ENCODE measurements around the gene ETAA1.
A peak's percentile ranks its signal among the peaks of the same experiment; 100 is the strongest.

Gene ETAA1

DNA sequence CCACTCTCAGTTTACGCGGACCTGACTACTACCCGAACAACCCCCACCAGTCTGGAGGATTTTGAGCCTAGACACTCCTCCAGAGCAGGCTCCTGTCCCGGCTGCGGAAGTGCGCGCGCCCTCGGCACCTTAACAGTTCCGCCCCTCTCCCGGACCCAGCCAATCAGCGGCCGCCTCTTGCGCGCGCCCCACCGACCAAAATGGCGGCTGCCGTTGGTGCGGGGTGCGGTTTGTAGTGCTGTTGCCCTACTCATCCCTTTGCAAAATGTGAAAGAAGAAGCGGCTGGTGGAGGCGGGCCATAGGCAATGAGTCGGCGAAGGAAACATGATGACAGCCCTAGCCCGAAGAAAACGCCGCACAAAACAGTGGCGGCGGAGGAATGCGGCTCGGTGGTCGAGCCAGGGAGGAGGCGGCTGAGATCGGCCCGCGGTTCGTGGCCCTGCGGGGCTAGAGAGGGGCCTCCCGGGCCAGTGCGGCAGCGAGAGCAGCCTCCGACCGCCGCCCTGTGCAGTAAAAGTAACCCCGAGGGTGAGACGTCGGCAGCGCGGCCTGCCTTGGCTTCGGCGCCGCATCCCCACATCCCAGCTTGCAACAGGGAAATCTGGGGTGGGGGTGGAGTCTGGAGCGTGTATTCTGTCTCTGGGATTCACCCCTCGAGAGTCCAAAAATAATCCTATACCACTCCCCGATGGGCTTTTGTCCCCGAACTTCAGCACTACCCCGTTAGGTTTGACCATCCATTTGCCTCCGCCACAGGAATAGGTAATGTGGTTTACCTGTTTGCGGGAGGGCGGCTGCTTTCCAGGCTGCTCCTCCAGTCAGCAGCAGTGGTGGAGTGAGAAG lies at the start of gene ETAA1:
Gene ETAA1 (plus strand): TSS at position 191 of the 844 bp plus-strand sequence. CDS start 116 bp downstream, at position 307.
- no peaks in the 10 kb centered on the region for H3K9me3 Mint-ChIP-seq
- peak within 1 kb of the TSS; percentile 98 for H3K4me3 Mint-ChIP-seq
- no peaks in the 10 kb centered on the region for H3K27me3 Mint-ChIP-seq
- peaks cover 18% of the 10 kb centered on the region for H3K4me1 Mint-ChIP-seq (ENCODE audit: low read depth)
- peaks cover 19% of the 10 kb centered on the region for H3K36me3 Mint-ChIP-seq (ENCODE audit: low read depth)
- peak within 1 kb of the TSS; percentile 99 for H3K27ac Mint-ChIP-seq

DNA sequence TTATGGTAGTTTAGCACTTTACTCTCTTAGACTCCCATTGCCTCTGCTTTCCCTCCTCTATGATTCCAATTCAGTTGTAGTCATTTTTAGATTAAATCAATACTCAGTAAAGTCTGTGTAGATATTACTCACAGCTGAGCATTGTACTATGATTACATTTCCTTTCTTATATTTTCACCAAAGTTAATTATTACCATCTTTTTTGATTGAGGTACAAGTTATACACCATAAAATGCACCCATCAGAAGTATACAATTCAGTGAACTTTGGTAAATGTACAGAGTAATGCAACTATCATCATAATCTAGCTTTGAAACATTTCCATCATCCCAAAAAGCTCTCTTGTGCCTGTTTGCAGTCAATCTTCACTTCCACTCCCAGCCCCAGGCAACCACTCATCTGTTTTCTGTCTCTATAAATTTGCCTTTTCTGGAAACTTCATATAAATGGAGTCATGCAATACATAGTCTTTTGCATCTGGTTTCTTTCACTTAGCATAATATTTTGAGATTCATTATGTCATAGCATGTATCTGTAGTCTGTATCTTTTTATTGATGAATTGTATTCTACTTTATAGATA lies 30.2 kb upstream of the ETAA1 start:
- no peak overlapping the region for H3K4me3 Mint-ChIP-seq
- no peaks in the 10 kb centered on the region for H3K4me1 Mint-ChIP-seq (ENCODE audit: low read depth)
- H3K27ac Mint-ChIP-seq, result no peak overlapping the region
- peaks cover 44% of the 10 kb centered on the region for H3K27me3 Mint-ChIP-seq
- H3K9me3 Mint-ChIP-seq, result peaks cover 11% of the 10 kb centered on the region
- H3K36me3 Mint-ChIP-seq (ENCODE audit: low read depth), result no peaks in the 10 kb centered on the region

DNA sequence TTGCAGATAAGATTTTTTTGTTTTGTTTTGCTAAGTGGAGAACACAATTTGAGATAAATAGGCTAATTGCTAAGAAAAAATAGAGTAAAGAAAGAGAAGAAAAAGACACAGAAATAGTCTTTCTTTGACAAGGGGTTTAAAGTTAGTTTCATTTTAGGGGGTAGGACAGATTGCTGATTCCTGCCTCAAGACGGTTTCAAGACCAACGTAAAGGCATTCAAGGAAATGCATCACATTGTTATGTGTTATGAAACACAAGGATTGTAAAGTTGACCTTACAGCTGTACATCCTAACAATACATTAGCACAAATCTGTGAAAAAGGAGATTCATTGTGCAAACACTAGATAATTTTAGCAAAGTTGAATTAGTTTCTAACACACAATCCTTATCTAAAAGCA lies 22.7 kb upstream of the ETAA1 start:
- Mint-ChIP-seq H3K4me1 (ENCODE audit: low read depth) (no peaks in the 10 kb centered on the region), H3K36me3 (ENCODE audit: low read depth) (no peaks in the 10 kb centered on the region), H3K4me3 (no peak overlapping the region), H3K27me3 (peaks cover 16% of the 10 kb centered on the region), H3K27ac (no peak overlapping the region), H3K9me3 (peaks cover 5% of the 10 kb centered on the region)

DNA sequence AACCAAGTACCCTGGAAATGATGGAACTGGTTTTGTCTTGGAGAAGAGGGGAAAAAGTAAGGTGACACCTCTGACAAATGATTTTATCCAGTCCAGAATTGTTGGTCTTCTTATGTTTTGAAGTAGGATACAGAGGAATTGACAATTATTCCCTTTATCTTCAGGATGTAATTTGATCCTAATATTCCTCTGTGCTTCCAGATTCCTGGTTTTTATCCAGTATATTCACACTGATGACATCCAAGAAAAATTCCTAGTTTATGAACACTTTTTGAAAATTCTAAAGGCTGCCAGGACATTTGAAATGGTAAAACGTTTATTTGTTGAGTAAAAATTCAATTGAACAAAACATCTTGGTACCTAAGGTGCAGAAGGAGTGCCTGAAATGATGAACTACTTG lies 22.2 kb upstream of the ETAA1 start:
- Mint-ChIP-seq H3K4me3 (no peak overlapping the region), H3K36me3 (ENCODE audit: low read depth) (no peaks in the 10 kb centered on the region), H3K27me3 (peaks cover 14% of the 10 kb centered on the region), H3K9me3 (peaks cover 5% of the 10 kb centered on the region), H3K4me1 (ENCODE audit: low read depth) (no peaks in the 10 kb centered on the region), H3K27ac (no peak overlapping the region)

DNA sequence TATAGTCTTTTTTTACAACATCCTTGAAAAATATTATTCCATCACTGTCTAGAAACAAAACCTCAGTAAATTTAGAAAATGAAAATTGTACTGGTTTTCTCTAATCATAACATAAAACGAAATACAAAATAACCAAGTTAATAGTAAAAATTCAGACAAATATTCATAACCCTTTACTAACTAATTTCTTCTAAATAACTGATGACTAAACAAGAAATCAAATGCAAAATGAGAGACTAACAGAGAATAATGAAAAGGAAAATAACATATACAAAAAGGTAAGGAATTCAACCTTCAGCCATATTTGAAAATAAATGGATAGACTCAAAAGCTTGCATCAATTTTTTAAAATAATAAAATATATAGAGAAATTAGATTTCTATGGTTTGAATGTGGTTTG lies 18.6 kb upstream of the ETAA1 start:
- Mint-ChIP-seq H3K27ac (no peak overlapping the region), H3K4me3 (no peak overlapping the region), H3K4me1 (ENCODE audit: low read depth) (no peaks in the 10 kb centered on the region), H3K27me3 (peaks cover 4% of the 10 kb centered on the region), H3K9me3 (peaks cover under 1% of the 10 kb centered on the region), H3K36me3 (ENCODE audit: low read depth) (no peaks in the 10 kb centered on the region)

DNA sequence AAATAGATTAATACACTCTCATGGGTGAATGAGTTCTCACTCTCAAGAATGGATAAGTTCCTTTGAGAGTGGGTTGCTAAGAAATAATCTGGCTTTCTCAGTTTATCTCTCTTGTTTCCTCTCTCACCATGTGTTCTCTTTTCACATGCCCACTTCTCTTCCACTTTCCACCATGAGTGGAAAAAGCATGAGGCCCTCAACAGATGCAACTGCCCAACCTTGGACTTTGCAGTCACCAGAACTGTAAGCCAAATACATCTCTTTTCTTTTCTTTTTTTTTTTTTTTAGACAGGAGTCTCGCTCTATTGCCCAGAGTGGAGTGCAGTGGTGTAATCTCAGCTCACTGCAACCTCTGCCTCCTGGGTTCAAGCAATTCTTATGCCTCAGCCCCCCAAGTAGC lies 18.1 kb upstream of the ETAA1 start:
- no peaks in the 10 kb centered on the region for H3K36me3 Mint-ChIP-seq (ENCODE audit: low read depth)
- H3K4me1 Mint-ChIP-seq (ENCODE audit: low read depth), result no peaks in the 10 kb centered on the region
- no peak overlapping the region for H3K27ac Mint-ChIP-seq
- no peaks in the 10 kb centered on the region for H3K9me3 Mint-ChIP-seq
- no peak overlapping the region for H3K4me3 Mint-ChIP-seq
- no peaks in the 10 kb centered on the region for H3K27me3 Mint-ChIP-seq

DNA sequence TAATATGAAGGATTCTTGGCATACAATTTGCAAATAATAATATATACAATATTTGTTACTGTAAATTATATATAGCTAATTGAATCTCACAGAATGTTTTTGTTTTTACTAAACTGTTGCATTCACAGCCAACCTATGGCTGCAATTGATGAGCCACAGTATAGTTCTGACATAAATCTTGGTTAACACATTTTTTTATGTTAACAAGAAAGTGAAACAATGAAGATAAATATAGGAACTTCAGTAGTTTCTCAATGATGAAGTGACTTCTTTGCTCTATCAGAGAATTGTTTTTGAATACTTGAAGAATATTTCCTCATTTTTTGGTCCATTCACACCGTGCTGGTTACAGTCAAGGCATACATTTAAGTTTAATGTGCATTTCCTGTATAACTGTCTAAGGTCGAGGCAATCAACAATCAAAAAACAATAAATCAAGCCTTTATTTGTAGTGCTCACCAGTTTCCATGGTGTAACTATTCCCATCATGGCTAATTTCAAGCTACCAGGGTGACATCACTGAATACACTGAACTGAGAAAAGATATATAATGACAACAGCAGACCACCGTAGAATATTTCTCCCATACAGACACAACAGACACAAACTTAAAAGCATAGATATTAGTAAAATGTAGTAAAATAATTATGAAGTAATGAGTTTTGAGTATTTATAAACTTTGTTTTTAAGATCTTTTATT lies 12.9 kb upstream of the ETAA1 start:
- Mint-ChIP-seq H3K36me3 (ENCODE audit: low read depth) (no peaks in the 10 kb centered on the region), H3K4me1 (ENCODE audit: low read depth) (no peaks in the 10 kb centered on the region), H3K27ac (no peak overlapping the region), H3K27me3 (no peaks in the 10 kb centered on the region), H3K9me3 (no peaks in the 10 kb centered on the region), H3K4me3 (no peak overlapping the region)

DNA sequence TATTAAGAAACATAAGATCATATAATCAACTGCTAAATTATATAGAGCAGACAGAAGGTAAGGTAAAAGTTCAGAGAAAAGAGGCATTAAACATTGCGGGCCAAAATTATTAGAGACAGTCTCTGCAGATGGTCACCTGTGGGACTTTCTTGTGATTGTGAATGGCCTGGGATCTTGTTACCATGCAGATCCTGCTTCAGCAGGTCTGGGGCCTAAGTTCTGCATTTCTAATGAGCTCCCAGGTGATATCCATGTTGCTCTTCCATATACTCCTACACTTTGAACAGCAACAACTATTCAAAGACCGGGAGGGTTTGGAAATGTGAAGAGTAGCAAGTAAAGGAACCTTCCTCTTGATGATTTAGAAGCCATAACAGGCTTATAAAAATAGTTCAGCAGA lies 8.5 kb upstream of the ETAA1 start:
- Mint-ChIP-seq H3K36me3 (ENCODE audit: low read depth) (no peaks in the 10 kb centered on the region), H3K27me3 (no peaks in the 10 kb centered on the region), H3K27ac (no peak overlapping the region), H3K4me1 (ENCODE audit: low read depth) (no peaks in the 10 kb centered on the region), H3K9me3 (no peaks in the 10 kb centered on the region), H3K4me3 (no peak overlapping the region)

DNA sequence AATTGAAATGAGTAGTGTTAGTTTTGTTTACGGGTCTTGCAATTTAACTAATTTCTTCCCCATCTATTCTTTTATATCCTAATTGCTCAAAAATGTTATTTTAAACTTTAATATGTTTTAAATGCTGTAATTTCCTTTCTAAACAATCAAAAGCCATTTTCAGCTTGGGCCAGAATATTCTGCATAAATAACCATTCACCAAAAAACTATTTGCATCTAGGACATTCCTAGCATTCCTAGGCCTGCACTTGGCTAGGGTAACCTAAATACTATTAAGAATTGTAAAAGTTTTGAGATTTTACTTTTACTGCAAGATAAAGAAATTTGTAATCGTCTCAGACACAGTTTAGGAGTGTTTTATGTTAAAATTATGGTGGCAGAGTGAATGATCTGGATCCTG lies 7.8 kb upstream of the ETAA1 start:
- H3K27me3 Mint-ChIP-seq, result no peaks in the 10 kb centered on the region
- H3K36me3 Mint-ChIP-seq (ENCODE audit: low read depth), result no peaks in the 10 kb centered on the region
- no peaks in the 10 kb centered on the region for H3K9me3 Mint-ChIP-seq

DNA sequence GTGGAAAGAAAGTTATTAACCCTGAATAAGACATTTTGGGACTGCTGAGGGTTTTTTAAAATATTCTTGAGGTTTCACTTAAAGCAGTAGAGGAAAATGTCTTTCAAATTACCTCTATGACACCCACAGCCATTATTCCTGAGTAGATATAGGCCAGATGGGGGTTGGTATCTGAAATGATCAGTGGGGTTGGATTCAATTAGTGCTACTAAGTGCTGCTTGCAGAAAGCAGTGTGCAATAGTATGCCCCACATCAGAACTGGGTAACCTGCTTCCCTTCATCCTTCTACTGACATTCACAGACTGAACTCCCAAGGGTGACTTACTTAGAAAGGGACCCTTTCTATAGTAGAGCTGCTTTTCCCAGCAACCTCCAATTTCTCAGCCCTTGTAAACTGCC lies 7.3 kb upstream of the ETAA1 start:
- Mint-ChIP-seq H3K36me3 (ENCODE audit: low read depth) (no peaks in the 10 kb centered on the region), H3K27ac (no peak overlapping the region), H3K27me3 (no peaks in the 10 kb centered on the region)

More for the DNA sequence above, 7.8 kb upstream of the ETAA1 start:
- Mint-ChIP-seq H3K4me1 (ENCODE audit: low read depth) (no peaks in the 10 kb centered on the region), H3K27ac (no peak overlapping the region), H3K4me3 (no peak overlapping the region)

DNA sequence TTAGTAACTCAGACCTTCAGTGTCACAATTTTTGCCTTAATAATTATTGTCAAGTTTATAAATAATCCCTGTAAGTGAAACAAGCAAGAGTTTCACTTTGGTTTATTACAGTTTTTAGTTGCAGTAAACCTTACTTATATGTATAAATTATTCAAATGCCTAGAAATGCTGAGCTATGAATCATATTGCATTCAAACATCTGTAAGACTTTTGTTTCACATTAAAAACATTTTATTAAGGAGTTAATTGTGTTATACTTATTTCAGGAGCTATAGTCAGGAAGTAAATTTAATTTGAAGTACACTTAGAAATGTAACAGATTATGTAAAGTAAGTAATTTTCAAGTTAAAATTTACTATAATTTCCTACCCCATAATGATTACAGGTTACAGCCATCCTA lies 3.9 kb upstream of the ETAA1 start:
- H3K27me3 Mint-ChIP-seq, result no peaks in the 10 kb centered on the region
- H3K4me1 Mint-ChIP-seq (ENCODE audit: low read depth), result peaks cover 6% of the 10 kb centered on the region
- H3K36me3 Mint-ChIP-seq (ENCODE audit: low read depth), result peaks cover 3% of the 10 kb centered on the region
- no peak overlapping the region for H3K4me3 Mint-ChIP-seq
- H3K9me3 Mint-ChIP-seq, result no peaks in the 10 kb centered on the region
- H3K27ac Mint-ChIP-seq, result no peak overlapping the region

More for the DNA sequence above, 7.3 kb upstream of the ETAA1 start:
- Mint-ChIP-seq H3K9me3 (no peaks in the 10 kb centered on the region), H3K4me3 (no peak overlapping the region), H3K4me1 (ENCODE audit: low read depth) (no peaks in the 10 kb centered on the region)

DNA sequence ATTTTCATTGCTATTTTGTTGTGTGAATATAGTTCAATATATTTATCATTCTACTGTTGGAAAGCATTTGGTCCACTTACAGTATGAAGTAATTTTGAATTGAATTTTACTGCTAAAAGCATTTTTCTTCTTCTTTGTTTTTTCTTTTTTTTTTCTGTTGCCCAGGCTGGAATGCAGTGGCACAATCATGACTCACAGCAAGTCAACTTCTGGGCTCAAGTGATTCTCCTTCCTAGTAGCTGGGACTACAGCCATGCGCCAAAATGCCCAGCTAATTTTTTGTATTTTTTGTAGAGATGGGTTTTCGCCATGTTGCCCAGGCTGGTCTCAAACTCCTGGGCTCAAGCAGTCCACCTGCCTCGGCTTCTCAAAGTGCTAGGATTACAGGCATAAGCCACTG lies 2.4 kb upstream of the ETAA1 start:
- Mint-ChIP-seq H3K4me1 (ENCODE audit: low read depth) (peaks cover 9% of the 10 kb centered on the region), H3K4me3 (no peak overlapping the region), H3K36me3 (ENCODE audit: low read depth) (peaks cover 5% of the 10 kb centered on the region), H3K27ac (no peak overlapping the region), H3K27me3 (no peaks in the 10 kb centered on the region), H3K9me3 (no peaks in the 10 kb centered on the region)

DNA sequence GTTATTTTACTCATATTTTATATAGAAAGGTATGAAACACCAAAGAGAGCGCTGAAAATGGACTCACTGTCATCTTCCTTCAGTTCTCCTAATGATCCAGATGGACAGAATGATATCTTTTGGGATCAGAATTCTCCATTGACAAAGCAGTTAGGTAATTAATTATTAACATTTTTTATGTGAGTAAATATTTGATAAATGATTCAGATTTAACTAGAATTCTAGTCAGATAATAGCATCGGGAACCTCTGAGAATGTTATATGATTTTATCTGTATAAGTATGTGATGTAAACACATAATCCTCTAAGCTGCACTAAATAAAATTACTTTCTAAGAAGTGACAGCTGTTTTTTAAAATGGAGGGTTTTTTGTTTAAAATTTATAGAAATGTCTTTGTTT lies 2.0 kb downstream of the ETAA1 start:
- Mint-ChIP-seq H3K27ac (no peak overlapping the region), H3K9me3 (no peaks in the 10 kb centered on the region), H3K4me3 (no peak overlapping the region), H3K36me3 (ENCODE audit: low read depth) (peaks cover 35% of the 10 kb centered on the region), H3K4me1 (ENCODE audit: low read depth) (peaks cover 18% of the 10 kb centered on the region), H3K27me3 (no peaks in the 10 kb centered on the region)

DNA sequence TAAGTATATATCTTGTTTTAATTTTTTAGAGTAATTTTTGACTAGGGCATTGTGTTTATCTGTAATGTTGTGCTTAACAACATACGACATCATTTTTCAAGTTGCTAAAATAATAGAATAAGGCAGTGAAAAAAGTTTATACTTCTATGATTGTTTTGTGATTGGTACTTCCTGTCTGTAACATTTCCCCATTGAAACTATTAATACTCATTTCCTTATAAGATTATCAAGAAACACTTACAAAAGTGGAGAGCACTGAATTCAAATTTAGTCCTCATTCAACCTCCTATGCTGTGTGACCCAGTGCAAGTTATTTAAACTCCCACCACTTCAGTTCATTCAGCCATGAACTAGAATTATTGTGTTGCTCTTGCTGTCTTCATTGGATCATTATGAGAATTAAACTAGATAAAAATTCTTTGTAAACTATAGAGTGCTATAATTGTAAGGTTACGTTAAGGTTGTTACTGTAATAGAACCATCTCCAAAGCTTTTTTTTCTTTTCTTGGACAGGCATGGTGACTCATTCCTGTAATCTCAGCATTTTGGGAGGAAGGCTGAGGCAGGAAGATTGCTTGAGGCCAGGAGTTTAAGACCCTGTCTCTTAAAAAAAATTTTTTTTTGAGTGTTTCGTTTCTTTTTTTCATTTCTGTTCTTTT lies 2.8 kb downstream of the ETAA1 start:
- no peaks in the 10 kb centered on the region for H3K9me3 Mint-ChIP-seq
- H3K4me1 Mint-ChIP-seq (ENCODE audit: low read depth), result peaks cover 21% of the 10 kb centered on the region
- peaks cover 43% of the 10 kb centered on the region for H3K36me3 Mint-ChIP-seq (ENCODE audit: low read depth)
- no peaks in the 10 kb centered on the region for H3K27me3 Mint-ChIP-seq
- no peak overlapping the region for H3K27ac Mint-ChIP-seq
- no peak overlapping the region for H3K4me3 Mint-ChIP-seq
